HEK293 (cell line): Measurements from ENCODE around the gene LTC4S.

Experiments
- CTCF ChIA-PET: fragments of 350-600 bp; formaldehyde crosslinking; extraction: SDS; loops from one replicate; lab custom pipeline; 2021; ENCODE audit warnings: antibody characterized with exemption; lab: Yijun Ruan, JAX
- POLR2A ChIA-PET: fragments of 300-600 bp; formaldehyde crosslinking; extraction: SDS; loops from one replicate; lab custom pipeline; 2020; ENCODE audit warnings: antibody characterized with exemption, inconsistent platforms; lab: Yijun Ruan, JAX
- H3K27ac ChIP-seq: fragments of 200-500 bp; sonication (Bioruptor generic); 2 replicates; pipeline ENCODE4 v1.5.1; 2014; ENCODE audit warnings: low read depth, low read length, control low read depth, inconsistent platforms; ENCODE audit errors: extremely low read depth
- H3K36me3 ChIP-seq, 2 experiments: fragments of 200-500 bp in 1 of 2; sonication (Bioruptor generic) in 1 of 2; 1 replicate in 1 of 2; 2 replicates in 1 of 2; pipeline ENCODE4 v1.5.1; 2014 to 2017; ENCODE audit warnings: inconsistent platforms in 2 of 2, low read length in 2 of 2; ENCODE audit not compliant: control insufficient read depth in 2 of 2, insufficient read depth in 1 of 2
- H3K4me1 ChIP-seq: fragments of 200-500 bp; sonication (Bioruptor generic); 2 replicates; pipeline ENCODE4 v1.5.1; 2014; ENCODE audit warnings: mild to moderate bottlenecking, low read length, inconsistent platforms; ENCODE audit not compliant: control insufficient read depth, insufficient read depth
- H3K4me3 ChIP-seq: 2 replicates; pipeline ENCODE4 v1.5.1; 2011; ENCODE audit warnings: low read depth, mild to moderate bottlenecking, control low read depth, low read length, moderate library complexity
- H3K9me3 ChIP-seq: fragments of 200-500 bp; sonication (Bioruptor generic); 2 replicates; pipeline ENCODE4 v1.5.1; 2014; ENCODE audit warnings: low read depth, low read length, inconsistent platforms; ENCODE audit not compliant: control insufficient read depth, insufficient read depth
- BCL11B ChIP-seq: fragments of 450-650 bp; formaldehyde crosslinking; IDR thresholded peaks from 2 replicates; pipeline ENCODE4 v1.5.1; 2016; ENCODE audit warnings: low read depth, missing biosample characterization, missing genetic modification characterization
- IKZF3 ChIP-seq: fragments of 450-650 bp; IDR thresholded peaks from 2 replicates; pipeline ENCODE4 v1.5.0; 2018; ENCODE audit warnings: missing biosample characterization, mild to moderate bottlenecking, missing genetic modification characterization, moderate library complexity
- KLF8 ChIP-seq: fragments of 450-650 bp; formaldehyde crosslinking; IDR thresholded peaks from 2 replicates; pipeline ENCODE4 v1.5.1; 2016; ENCODE audit warnings: missing biosample characterization, missing genetic modification characterization
- SP7 ChIP-seq: fragments of 450-650 bp; formaldehyde crosslinking; IDR thresholded peaks from 2 replicates; pipeline ENCODE4 v1.5.1; 2016; ENCODE audit warnings: missing biosample characterization, missing genetic modification characterization
- TRIM28 ChIP-seq: IDR thresholded peaks from 2 replicates; pipeline ENCODE4 v1.6.1; 2011; ENCODE audit warnings: low read length, control low read depth, borderline replicate concordance
- YY2 ChIP-seq: fragments of 450-650 bp; formaldehyde crosslinking; IDR thresholded peaks from 2 replicates; pipeline ENCODE4 v1.5.1; 2016; ENCODE audit warnings: missing biosample characterization, missing genetic modification characterization
- ZBTB48 ChIP-seq: fragments of 450-650 bp; formaldehyde crosslinking; IDR thresholded peaks from 2 replicates; pipeline ENCODE4 v1.5.1; 2016; ENCODE audit warnings: missing biosample characterization, missing genetic modification characterization
- ZBTB8A ChIP-seq: fragments of 450-650 bp; formaldehyde crosslinking; IDR thresholded peaks from 2 replicates; pipeline ENCODE4 v1.5.1; 2016; ENCODE audit warnings: missing biosample characterization, missing genetic modification characterization
- ZFP69B ChIP-seq: fragments of 450-650 bp; formaldehyde crosslinking; IDR thresholded peaks from 2 replicates; pipeline ENCODE4 v1.5.1; 2016; ENCODE audit warnings: missing biosample characterization, missing genetic modification characterization
- ZIC2 ChIP-seq: fragments of 450-650 bp; formaldehyde crosslinking; IDR thresholded peaks from 2 replicates; pipeline ENCODE4 v1.5.1; 2016; ENCODE audit warnings: missing biosample characterization, missing genetic modification characterization
- ZNF140 ChIP-seq: fragments of 450-650 bp; formaldehyde crosslinking; IDR thresholded peaks from 2 replicates; pipeline ENCODE4 v1.5.1; 2016; ENCODE audit warnings: missing biosample characterization, missing genetic modification characterization
- ZNF16 ChIP-seq: fragments of 450-650 bp; formaldehyde crosslinking; IDR thresholded peaks from 2 replicates; pipeline ENCODE4 v1.5.1; 2016; ENCODE audit warnings: low read depth, missing biosample characterization, missing genetic modification characterization
- ZNF266 ChIP-seq: fragments of 450-650 bp; formaldehyde crosslinking; IDR thresholded peaks from 2 replicates; pipeline ENCODE4 v1.5.1; 2016; ENCODE audit warnings: missing biosample characterization, missing genetic modification characterization, low read depth
- ZNF341 ChIP-seq: fragments of 450-650 bp; formaldehyde crosslinking; IDR thresholded peaks from 2 replicates; pipeline ENCODE4; 2016; ENCODE audit warnings: low read depth, missing biosample characterization, missing genetic modification characterization
- ZNF394 ChIP-seq: fragments of 450-650 bp; formaldehyde crosslinking; IDR thresholded peaks from 2 replicates; pipeline ENCODE4 v1.5.1; 2016; ENCODE audit warnings: missing biosample characterization, missing genetic modification characterization, mild to moderate bottlenecking, moderate library complexity, borderline replicate concordance
- ZNF423 ChIP-seq: fragments of 450-650 bp; formaldehyde crosslinking; IDR thresholded peaks from 2 replicates; pipeline ENCODE4 v1.5.1; 2016; ENCODE audit warnings: missing biosample characterization, missing genetic modification characterization
- ZNF558 ChIP-seq: fragments of 450-650 bp; formaldehyde crosslinking; IDR thresholded peaks from 2 replicates; pipeline ENCODE4 v1.5.1; 2016; ENCODE audit warnings: missing biosample characterization, missing genetic modification characterization
- ZNF843 ChIP-seq: fragments of 450-650 bp; formaldehyde crosslinking; IDR thresholded peaks from 2 replicates; pipeline ENCODE4 v1.5.1; 2016; ENCODE audit warnings: missing biosample characterization, missing genetic modification characterization
- ZXDB ChIP-seq: fragments of 450-650 bp; formaldehyde crosslinking; IDR thresholded peaks from 2 replicates; pipeline ENCODE4 v1.5.1; 2016; ENCODE audit warnings: missing biosample characterization, missing genetic modification characterization
- TF ChIP-seq, protein P1 (sequence below): fragments of 450-650 bp; formaldehyde crosslinking; IDR thresholded peaks from 2 replicates; pipeline ENCODE4 v1.5.1; 2016; ENCODE audit warnings: missing biosample characterization, missing genetic modification characterization
- TF ChIP-seq, protein P2 (sequence below): fragments of 450-650 bp; formaldehyde crosslinking; conservative IDR thresholded peaks from 2 replicates; pipeline ENCODE4 v1.5.1; 2016; ENCODE audit warnings: low read depth, missing biosample characterization, missing genetic modification characterization
- TF ChIP-seq, protein P3 (sequence below): fragments of 450-650 bp; formaldehyde crosslinking; IDR thresholded peaks from 2 replicates; pipeline ENCODE4 v1.5.1; 2016; ENCODE audit warnings: missing biosample characterization, missing genetic modification characterization

The LTC4S gene

DNA sequence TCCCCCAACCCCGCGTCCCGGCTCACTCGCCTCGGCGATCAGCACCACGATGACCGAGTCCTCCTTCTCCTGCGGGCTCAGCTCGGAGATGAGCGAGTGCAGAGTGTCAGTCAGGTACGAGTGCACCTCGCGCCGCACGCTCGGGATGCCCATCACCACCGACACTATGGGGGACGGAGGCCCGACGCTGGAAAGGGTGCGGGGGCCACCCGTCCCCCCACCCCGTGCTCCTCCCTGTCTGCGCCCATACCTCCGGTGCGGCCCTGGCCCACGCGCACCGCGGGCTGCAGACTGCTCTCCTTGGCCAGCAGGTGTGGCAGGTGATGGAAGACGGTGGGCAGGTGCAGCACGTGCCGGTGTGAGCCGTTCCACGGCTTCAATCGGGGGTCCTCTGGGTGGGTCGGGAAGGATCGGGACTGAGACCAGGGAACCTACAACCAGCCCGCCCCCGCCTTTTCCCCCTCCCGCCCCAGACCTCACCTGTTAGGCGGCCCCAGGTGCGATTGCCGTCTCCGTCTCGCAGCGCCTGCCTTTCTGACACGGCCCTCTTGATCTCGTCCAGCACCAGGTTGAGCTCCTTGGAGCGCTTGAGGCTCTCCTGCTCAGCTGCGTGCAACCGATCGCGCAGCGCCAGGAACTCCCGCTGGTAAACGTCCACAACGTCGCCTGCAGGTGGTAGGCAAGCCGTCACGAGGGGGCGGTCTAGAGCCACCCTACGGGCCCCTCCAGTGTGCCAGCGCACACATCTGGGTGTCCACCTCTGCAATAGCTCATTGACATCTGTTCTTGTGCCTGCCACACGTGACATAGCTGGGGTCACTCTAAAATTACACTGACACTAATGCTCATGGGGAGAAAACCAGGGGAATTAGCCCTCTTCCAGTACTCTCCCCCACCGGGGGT, 7.8 kb downstream of the LTC4S start (continued):
- TF ChIP-seq TRIM28 (no peak), ZNF394 (tag by site-specific recombination) (no peak), YY2 (no peak), ZNF558 (tag by site-specific recombination) (no peak), ZIC2 (peak; percentile 28; the same call in 1 of the 2 replicates), ZNF266 (tag by site-specific recombination) (no peak)
- TF ChIP-seq, all 188 proteins: peak for 5

DNA sequence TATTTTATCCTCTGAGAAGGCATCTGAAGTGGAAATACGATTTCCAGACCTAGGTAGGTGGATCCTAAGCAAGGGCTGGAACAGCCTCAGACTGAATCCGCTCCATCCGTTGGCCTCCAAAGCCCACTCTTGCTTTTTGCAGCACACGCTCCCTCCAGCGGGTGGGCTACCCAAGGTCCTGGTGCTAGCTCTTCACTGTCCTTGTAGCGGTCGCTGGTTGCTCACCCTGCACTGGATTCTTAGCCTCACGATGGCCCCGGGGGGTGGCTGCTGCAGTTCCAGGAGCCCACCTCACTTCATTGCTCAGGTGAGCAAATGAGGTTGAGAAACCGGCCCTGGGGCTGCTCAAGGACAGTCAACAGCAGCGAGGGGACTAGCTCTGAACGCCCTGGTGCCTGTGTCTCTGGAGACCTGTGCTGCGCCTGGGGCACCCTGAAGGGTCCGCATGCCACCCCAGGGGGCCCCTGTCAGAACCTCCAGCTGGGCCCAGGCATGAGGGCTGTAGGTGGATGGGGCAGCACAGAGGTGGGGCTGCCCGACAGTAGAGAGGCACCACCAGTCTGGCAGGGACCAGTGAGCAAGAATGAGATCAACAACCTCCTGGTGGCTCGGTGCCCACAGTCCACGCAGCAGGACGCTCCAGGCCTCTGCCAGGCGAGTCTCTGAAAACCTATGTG, 8.6 kb downstream of the LTC4S start:
- ChIA-PET POLR2A (interaction anchor here (1.2 kb wide), 1 partner anchor 9 kb away, joined by 3 read pairs; no protein-coding TSS in a partner anchor), CTCF (interaction anchor here (0.6 kb wide), 1 partner anchor 106 kb away, joined by 3 read pairs; no protein-coding TSS in a partner anchor)
- Histone ChIP-seq H3K4me3 (no peak overlapping the region), H3K9me3 (no peaks in the 10 kb centered on the region), H3K36me3 (peaks cover 0 to 56% of the 10 kb centered on the region in 2 experiments; a peak in 1 of 3 replicates), H3K27ac (peak overlapping the region; percentile 5; the same call in 1 of the 2 replicates), H3K4me1 (peaks cover 22% of the 10 kb centered on the region)
- TF ChIP-seq ZIC2: 0 out of 2 replicates have a peak, but pooled peaks have one; percentile 22
- TF ChIP-seq KLF8 (tag by site-specific recombination): no peak
- TF ChIP-seq ZNF341: peak; percentile 35; the same call in 1 of the 2 replicates

DNA sequence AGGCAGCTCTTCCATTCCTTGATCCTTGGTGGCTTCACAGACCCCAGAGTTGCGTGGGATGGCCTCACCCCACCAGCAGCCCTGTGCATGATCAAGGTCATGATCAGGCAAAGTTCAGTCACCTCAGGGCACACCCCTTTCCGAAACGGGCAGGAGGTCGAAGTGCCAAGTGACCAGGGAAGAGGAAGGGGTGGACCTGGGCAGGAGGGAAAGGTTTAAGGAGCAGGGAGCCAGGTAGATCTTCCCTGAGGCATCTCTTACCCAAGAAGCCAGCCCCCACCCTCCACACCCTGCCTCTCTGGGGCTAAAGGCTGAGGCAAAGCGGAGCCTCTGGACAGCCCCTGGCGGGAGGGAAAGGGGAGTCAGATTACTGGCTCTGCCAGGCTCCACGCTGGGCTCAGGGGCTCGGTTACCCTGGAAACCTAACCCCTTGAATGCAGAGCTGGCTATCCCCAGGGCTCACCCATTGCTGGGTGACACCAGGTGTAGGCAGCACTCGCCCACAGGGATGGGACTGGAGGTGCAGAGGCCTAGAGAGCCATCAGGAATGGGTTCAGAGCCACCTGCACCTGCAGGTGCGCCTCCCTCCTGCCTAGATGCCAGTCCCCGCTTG, 9.3 kb downstream of the LTC4S start:
- H3K4me1 ChIP-seq: peaks cover 22% of the 10 kb centered on the region
- no peak overlapping the region for H3K4me3 ChIP-seq
- peak overlapping the region; percentile 5; the same call in 1 of the 2 replicates for H3K27ac ChIP-seq
- ChIA-PET POLR2A (interaction anchor here (1.0 kb wide), 1 partner anchor 17 kb away, joined by 3 read pairs; the partner anchor contains the start of gene SQSTM1), CTCF (no interaction called here)
- H3K36me3 ChIP-seq: peaks cover 0 to 49% of the 10 kb centered on the region in 2 experiments; a peak in 1 of 3 replicates
- H3K9me3 ChIP-seq: no peaks in the 10 kb centered on the region
- TF ChIP-seq ZNF16 (tag by site-specific recombination) (no peak), BCL11B (tag by site-specific recombination) (peak; percentile 51; the same call in 1 of the 2 replicates), SP7 (tag by site-specific recombination) (0 out of 2 replicates have a peak, but pooled peaks have one; percentile 4), ZFP69B (tag by site-specific recombination) (no peak), IKZF3 (peak; percentile 61; the same call in 1 of the 2 replicates), ZBTB8A (tag by site-specific recombination) (peak; percentile 64; the same call in 1 of the 2 replicates), ZBTB48 (tag by site-specific recombination) (peak; percentile 70), ZNF423 (tag by site-specific recombination) (peak; percentile 11; the same call in 1 of the 2 replicates), ZXDB (tag by site-specific recombination) (peak; percentile 46; the same call in 1 of the 2 replicates), ZNF140 (tag by site-specific recombination) (no peak), ZNF843 (tag by site-specific recombination) (no peak), ZNF341 (peak; percentile 64; the same call in 1 of the 2 replicates)
- TF ChIP-seq, protein P1, sequence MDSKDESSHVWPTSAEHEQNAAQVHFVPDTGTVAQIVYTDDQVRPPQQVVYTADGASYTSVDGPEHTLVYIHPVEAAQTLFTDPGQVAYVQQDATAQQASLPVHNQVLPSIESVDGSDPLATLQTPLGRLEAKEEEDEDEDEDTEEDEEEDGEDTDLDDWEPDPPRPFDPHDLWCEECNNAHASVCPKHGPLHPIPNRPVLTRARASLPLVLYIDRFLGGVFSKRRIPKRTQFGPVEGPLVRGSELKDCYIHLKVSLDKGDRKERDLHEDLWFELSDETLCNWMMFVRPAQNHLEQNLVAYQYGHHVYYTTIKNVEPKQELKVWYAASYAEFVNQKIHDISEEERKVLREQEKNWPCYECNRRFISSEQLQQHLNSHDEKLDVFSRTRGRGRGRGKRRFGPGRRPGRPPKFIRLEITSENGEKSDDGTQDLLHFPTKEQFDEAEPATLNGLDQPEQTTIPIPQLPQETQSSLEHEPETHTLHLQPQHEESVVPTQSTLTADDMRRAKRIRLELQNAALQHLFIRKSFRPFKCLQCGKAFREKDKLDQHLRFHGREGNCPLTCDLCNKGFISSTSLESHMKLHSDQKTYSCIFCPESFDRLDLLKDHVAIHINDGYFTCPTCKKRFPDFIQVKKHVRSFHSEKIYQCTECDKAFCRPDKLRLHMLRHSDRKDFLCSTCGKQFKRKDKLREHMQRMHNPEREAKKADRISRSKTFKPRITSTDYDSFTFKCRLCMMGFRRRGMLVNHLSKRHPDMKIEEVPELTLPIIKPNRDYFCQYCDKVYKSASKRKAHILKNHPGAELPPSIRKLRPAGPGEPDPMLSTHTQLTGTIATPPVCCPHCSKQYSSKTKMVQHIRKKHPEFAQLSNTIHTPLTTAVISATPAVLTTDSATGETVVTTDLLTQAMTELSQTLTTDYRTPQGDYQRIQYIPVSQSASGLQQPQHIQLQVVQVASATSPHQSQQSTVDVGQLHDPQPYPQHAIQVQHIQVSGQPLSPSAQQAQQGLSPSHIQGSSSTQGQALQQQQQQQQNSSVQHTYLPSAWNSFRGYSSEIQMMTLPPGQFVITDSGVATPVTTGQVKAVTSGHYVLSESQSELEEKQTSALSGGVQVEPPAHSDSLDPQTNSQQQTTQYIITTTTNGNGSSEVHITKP (tag by site-specific recombination): peak; percentile 88
- TF ChIP-seq, protein P2, sequence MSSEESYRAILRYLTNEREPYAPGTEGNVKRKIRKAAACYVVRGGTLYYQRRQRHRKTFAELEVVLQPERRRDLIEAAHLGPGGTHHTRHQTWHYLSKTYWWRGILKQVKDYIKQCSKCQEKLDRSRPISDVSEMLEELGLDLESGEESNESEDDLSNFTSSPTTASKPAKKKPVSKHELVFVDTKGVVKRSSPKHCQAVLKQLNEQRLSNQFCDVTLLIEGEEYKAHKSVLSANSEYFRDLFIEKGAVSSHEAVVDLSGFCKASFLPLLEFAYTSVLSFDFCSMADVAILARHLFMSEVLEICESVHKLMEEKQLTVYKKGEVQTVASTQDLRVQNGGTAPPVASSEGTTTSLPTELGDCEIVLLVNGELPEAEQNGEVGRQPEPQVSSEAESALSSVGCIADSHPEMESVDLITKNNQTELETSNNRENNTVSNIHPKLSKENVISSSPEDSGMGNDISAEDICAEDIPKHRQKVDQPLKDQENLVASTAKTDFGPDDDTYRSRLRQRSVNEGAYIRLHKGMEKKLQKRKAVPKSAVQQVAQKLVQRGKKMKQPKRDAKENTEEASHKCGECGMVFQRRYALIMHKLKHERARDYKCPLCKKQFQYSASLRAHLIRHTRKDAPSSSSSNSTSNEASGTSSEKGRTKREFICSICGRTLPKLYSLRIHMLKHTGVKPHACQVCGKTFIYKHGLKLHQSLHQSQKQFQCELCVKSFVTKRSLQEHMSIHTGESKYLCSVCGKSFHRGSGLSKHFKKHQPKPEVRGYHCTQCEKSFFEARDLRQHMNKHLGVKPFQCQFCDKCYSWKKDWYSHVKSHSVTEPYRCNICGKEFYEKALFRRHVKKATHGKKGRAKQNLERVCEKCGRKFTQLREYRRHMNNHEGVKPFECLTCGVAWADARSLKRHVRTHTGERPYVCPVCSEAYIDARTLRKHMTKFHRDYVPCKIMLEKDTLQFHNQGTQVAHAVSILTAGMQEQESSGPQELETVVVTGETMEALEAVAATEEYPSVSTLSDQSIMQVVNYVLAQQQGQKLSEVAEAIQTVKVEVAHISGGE (tag by site-specific recombination): no peak
- TF ChIP-seq, protein P3, sequence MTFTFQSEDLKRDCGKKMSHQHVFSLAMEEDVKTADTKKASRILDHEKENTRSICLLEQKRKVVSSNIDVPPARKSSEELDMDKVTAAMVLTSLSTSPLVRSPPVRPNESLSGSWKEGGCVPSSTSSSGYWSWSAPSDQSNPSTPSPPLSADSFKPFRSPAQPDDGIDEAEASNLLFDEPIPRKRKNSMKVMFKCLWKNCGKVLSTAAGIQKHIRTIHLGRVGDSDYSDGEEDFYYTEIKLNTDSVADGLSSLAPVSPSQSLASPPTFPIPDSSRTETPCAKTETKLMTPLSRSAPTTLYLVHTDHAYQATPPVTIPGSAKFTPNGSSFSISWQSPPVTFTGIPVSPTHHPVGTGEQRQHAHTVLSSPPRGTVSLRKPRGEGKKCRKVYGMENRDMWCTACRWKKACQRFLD (tag by site-specific recombination): no peak
